A549 (cell line): ENCODE measurements around the gene SLC35F3. TPM values are rescaled to one million over a fixed set of nuclear protein-coding genes. Genes with fewer than 3 reads are reported as not detected.

ENCODE experiments used
- ATAC-seq, 2 experiments: fragments of 200-7000 bp in 1 of 2; fragments of >200 bp in 1 of 2; cut with Nextera tagmentation in 1 of 2; cut with Tn5 transposase in 1 of 2; 3 replicates each; pipeline versions ENCODE4 v1.8.0 to v1.9.1; 2018 to 2020; ENCODE audit warnings: mild to moderate bottlenecking in 1 of 2, moderate library complexity in 1 of 2
- CTCF ChIA-PET: fragments of 300-600 bp; sonication (Branson Sonifier 250); formaldehyde crosslinking; extraction: SDS; loops from one replicate; lab custom pipeline; 2021; ENCODE audit warnings: antibody characterized with exemption, inconsistent platforms; lab: Yijun Ruan, JAX
- POLR2A ChIA-PET: fragments of 350-600 bp; formaldehyde crosslinking; extraction: SDS; loops from one replicate; lab custom pipeline; 2021; ENCODE audit warnings: antibody characterized with exemption, inconsistent platforms; lab: Yijun Ruan, JAX
- DNase-seq, 2 experiments: peaks; one replicate each; pipeline versions ENCODE4 v3.0.0 to v3.0.0-alpha.2; 2011 to 2016; ENCODE audit warnings: low read depth in 1 of 2, low spot score in 1 of 2
- FAIRE-seq: peaks from 2 replicates; lab custom pipeline; 2011; peaks lifted over from hg19 to GRCh38; lab: Jason Lieb, UNC
- H3K27ac ChIP-seq, 2 experiments: fragments of >200 bp; sonication (Bioruptor Twin); formaldehyde crosslinking; 3 replicates each; pipeline ENCODE4 v1.5.1; 2016 to 2017
- H3K4me1 ChIP-seq: fragments of >200 bp; sonication (Bioruptor Twin); formaldehyde crosslinking; 3 replicates; pipeline ENCODE4 v1.6.1; 2016
- H3K4me2 ChIP-seq: fragments of >200 bp; sonication (Bioruptor Twin); formaldehyde crosslinking; 3 replicates; pipeline ENCODE4 v1.6.1; 2016
- H3K4me3 ChIP-seq: fragments of >200 bp; sonication (Bioruptor Twin); formaldehyde crosslinking; 3 replicates; pipeline ENCODE4 v1.5.1; 2016
- H3K9me3 ChIP-seq: fragments of >200 bp; sonication (Bioruptor Twin); formaldehyde crosslinking; 3 replicates; pipeline ENCODE4 v1.6.1; 2016
- ATOH8 ChIP-seq: fragments of 250-450 bp; sonication (Bioruptor Pico); IDR thresholded peaks from 2 replicates; pipeline ENCODE4 v1.5.0; 2020; ENCODE audit warnings: low read depth, mild to moderate bottlenecking, moderate library complexity
- CBX2 ChIP-seq: fragments of 200-600 bp; sonication (generic); IDR thresholded peaks from 2 replicates; pipeline ENCODE4 v1.6.1; 2016; ENCODE audit warnings: low read depth, mild to moderate bottlenecking, borderline replicate concordance
- CBX8 ChIP-seq: fragments of 200-600 bp; sonication (generic); IDR thresholded peaks from 2 replicates; pipeline ENCODE4 v1.6.1; 2016
- ELK1 ChIP-seq: fragments of 150-350 bp; IDR thresholded peaks from 2 replicates; pipeline ENCODE4 v1.6.1; 2014; ENCODE audit warnings: low read depth, mild to moderate bottlenecking, low read length
- HDAC2 ChIP-seq: fragments of 200-600 bp; sonication (generic); IDR thresholded peaks from 2 replicates; pipeline ENCODE4 v1.6.1; 2016
- HES2 ChIP-seq: fragments of >200 bp; sonication (Bioruptor Twin); formaldehyde crosslinking; IDR thresholded peaks from 2 replicates; pipeline ENCODE4 v1.6.1; 2016
- HEYL ChIP-seq: fragments of 250-450 bp; sonication (Bioruptor Pico); IDR thresholded peaks from 2 replicates; pipeline ENCODE4 v1.8.0; 2021; ENCODE audit warnings: mild to moderate bottlenecking, moderate library complexity
- HMGXB4 ChIP-seq: fragments of 250-450 bp; sonication (Bioruptor Pico); IDR thresholded peaks from 2 replicates; pipeline ENCODE4 v1.5.0; 2021; ENCODE audit warnings: mild to moderate bottlenecking, moderate library complexity, borderline replicate concordance
- HOXB13 ChIP-seq: fragments of 250-450 bp; sonication (Bioruptor Pico); IDR thresholded peaks from 2 replicates; pipeline ENCODE4 v1.5.0; 2020; ENCODE audit warnings: low read depth, mild to moderate bottlenecking, moderate library complexity
- POLR2A ChIP-seq: IDR thresholded peaks from 2 replicates; pipeline ENCODE4 v1.6.1; 2012; ENCODE audit warnings: mild to moderate bottlenecking, low read length
- RAD21 ChIP-seq, 2 experiments: fragments of >200 bp in 1 of 2; sonication (Bioruptor Twin) in 1 of 2; formaldehyde crosslinking in 1 of 2; IDR thresholded peaks in 1 of 2; conservative IDR thresholded peaks in 1 of 2; 2 replicates in 1 of 2; 3 replicates in 1 of 2; pipeline ENCODE4 v1.6.1; 2012 to 2018; ENCODE audit warnings: inconsistent platforms in 1 of 2
- RNF2 ChIP-seq: fragments of 200-600 bp; sonication (generic); IDR thresholded peaks from 2 replicates; pipeline ENCODE4 v1.6.1; 2016; ENCODE audit warnings: low read depth, mild to moderate bottlenecking, antibody characterized with exemption, moderate library complexity, borderline replicate concordance
- SMC3 ChIP-seq: fragments of >200 bp; sonication (Bioruptor Twin); formaldehyde crosslinking; IDR thresholded peaks from 3 replicates; pipeline ENCODE4 v1.6.1; 2018; ENCODE audit warnings: inconsistent platforms
- SREBF2 ChIP-seq: fragments of 450-650 bp; IDR thresholded peaks from 2 replicates; pipeline ENCODE4 v1.6.1; 2014; ENCODE audit warnings: mild to moderate bottlenecking, moderate library complexity
- ZFP36 ChIP-seq: fragments of 450-650 bp; IDR thresholded peaks from 2 replicates; pipeline ENCODE4 v1.6.1; 2014; ENCODE audit warnings: borderline replicate concordance; ENCODE audit not compliant: partially characterized antibody
- WGBS: methylation state at CpG from one replicate; pipeline ENCODE4 v1.1.6; 2017; ENCODE audit errors: missing lambda C conversion rate; 5-methylcytosine and 5-hydroxymethylcytosine counted together
- polyA plus RNA-seq, 4 experiments: library from polyadenylated mRNA; depleted of rRNA in 3 of 4; stranded (reverse); fragments of >200 nt; fragmentation: RNase III in 1 of 4; extraction: RNeasy Plus Mini Kit Qiagen cat#74134 plus additional on column Dnase treatment in 1 of 4; gene quantifications; 2 replicates in 3 of 4; 3 replicates in 1 of 4; pipeline ENCODE4 v1.2.3, GENCODE V29; 2011 to 2017

The SLC35F3 gene
- polyA plus RNA-seq, 2 of the 4 experiments (the other 2 are of a cell fraction) = 5.5 to 7.8 TPM

- FAIRE-seq = no peak
Observed at GRCh38 chr1:234265861-234266260, 361.4 kb downstream of the SLC35F3 start.

GRCh38 chr1:234270093-234270492, 365.6 kb downstream of the SLC35F3 start:
- DNase-seq = no peak
- WGBS = 78% methylated on average over 2 of the region's 2 CpGs
- no peak overlapping the region for H3K27ac ChIP-seq
- ATAC-seq = no peak
- TF ChIP-seq ELK1 = no peak
- no peak for TF ChIP-seq HEYL (CRISPR knock-in tag)
- no peak for TF ChIP-seq ZFP36
- TF ChIP-seq HES2 = no peak
- no peak for TF ChIP-seq HMGXB4
- no peak for TF ChIP-seq RNF2
- TF ChIP-seq ATOH8 = no peak
- no peak for TF ChIP-seq SREBF2
- H3K4me1 ChIP-seq = 0 out of 3 replicates have a peak, but pooled peaks cover 6% of the 10 kb centered on the region
- no peak overlapping the region for H3K4me3 ChIP-seq
- ChIA-PET CTCF (interaction anchor here (3.7 kb wide), 1 partner anchor 40 kb away, joined by 10 read pairs; no protein-coding TSS in a partner anchor), POLR2A (no interaction called here)
- FAIRE-seq = no peak
- H3K4me2 ChIP-seq = no peak overlapping the region
- H3K9me3 ChIP-seq = no peaks in the 10 kb centered on the region

More at GRCh38 chr1:234265861-234266260, 361.4 kb downstream of the SLC35F3 start:
- TF ChIP-seq HDAC2 = no peak
- TF ChIP-seq HOXB13 (CRISPR knock-in tag) = no peak
- TF ChIP-seq HMGXB4 = no peak
- TF ChIP-seq ATOH8 = no peak
- TF ChIP-seq POLR2A = no peak
- TF ChIP-seq SMC3 = no peak
- no peak for TF ChIP-seq RAD21 (conservative IDR thresholded peaks at IDR 0.05 in 1 of 2, IDR thresholded peaks at IDR 0.05 in 1 of 2)
- no peak for TF ChIP-seq CBX2
- no peak for TF ChIP-seq CBX8
- TF ChIP-seq, all 56 proteins: peak for 0
- no peak overlapping the region for H3K4me3 ChIP-seq
- ChIA-PET CTCF (no interaction called here), POLR2A (no interaction called here)
- peak in 1 of 2 experiments; percentile 33 for DNase-seq
- H3K4me1 ChIP-seq = peaks cover 21% of the 10 kb centered on the region; the same call in 2 of the 3 replicates
- no peak overlapping the region for H3K27ac ChIP-seq
- peak in 1 of 2 experiments; percentile 67; a peak in 4 of 6 replicates for ATAC-seq
- no peaks in the 10 kb centered on the region for H3K9me3 ChIP-seq
- no peak overlapping the region for H3K4me2 ChIP-seq
- WGBS = 22% methylated on average over 1 of the region's 1 CpG
